ENCODE measurements around the gene SLC5A3.

The SLC5A3 gene

DNA sequence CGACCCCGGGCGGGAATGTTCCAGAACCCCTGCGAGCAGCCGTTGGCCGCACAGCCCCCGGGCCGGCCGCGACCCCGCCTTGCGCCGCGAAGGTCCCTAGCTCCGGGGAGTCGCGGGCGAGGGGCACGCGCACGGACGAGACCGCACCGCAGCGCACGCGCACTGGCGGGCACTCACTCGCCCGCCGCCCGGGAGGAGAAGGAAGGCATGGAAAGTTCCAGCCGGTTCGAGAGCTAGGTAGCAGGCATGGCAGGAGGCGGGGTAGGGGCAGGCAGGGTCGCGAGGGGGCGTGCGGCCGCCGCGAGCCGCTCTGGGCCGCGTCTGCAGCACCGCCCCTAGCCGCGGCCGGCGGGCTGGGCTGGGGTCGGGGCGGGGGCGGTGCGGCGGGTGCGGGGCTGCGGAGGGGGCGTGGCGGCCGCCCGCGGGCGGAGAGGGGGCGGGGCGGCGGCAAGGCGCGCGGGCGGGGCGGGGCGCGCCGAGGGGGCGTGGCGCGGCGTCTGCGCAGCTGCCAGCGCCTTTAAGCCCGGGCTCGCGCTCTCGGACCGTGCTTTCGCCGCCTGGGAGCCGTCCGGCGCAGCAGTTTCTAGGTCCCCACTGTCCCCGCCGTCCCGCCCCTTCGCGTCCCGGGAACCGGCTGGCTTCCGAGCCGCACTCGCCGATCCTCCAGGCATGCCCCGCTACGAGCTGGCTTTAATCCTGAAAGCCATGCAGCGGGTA, at the start of gene SLC5A3, which contains the start of gene MRPS6:
SLC5A3 (plus strand) TSS at position 547 of the 717 bp plus-strand sequence. CDS start 21,621 bp downstream, outside the sequence.
MRPS6 (plus strand) TSS at position 547 of the 717 bp plus-strand sequence; CDS start at position 670, 123 bp downstream.
- peak; percentile 58 for DNase-seq (ENCODE audit: low spot score)

GRCh38 chr21:34023691-34024373, 49.5 kb upstream of the SLC5A3 start:
- no peak for DNase-seq (ENCODE audit: low spot score)

DNA sequence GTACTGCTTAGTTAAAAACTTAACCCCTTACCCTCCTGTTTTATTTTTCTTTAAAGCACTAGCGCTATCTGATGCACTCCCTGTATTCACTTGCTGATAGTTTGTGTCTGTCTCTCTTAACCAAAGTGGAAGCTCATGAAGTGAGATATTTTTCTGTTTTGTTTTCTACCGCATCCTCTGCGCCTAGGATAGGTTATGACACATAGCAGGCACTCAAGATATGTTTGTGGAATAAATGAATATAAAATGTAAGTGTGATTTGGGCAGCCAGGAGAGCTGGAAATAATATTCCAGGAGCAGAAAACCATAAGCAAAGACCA, 49.0 kb upstream of the SLC5A3 start:
- DNase-seq (ENCODE audit: low spot score), result no peak

GRCh38 chr21:34027721-34028461, 45.5 kb upstream of the SLC5A3 start:
- no peak for DNase-seq (ENCODE audit: low spot score)

DNA sequence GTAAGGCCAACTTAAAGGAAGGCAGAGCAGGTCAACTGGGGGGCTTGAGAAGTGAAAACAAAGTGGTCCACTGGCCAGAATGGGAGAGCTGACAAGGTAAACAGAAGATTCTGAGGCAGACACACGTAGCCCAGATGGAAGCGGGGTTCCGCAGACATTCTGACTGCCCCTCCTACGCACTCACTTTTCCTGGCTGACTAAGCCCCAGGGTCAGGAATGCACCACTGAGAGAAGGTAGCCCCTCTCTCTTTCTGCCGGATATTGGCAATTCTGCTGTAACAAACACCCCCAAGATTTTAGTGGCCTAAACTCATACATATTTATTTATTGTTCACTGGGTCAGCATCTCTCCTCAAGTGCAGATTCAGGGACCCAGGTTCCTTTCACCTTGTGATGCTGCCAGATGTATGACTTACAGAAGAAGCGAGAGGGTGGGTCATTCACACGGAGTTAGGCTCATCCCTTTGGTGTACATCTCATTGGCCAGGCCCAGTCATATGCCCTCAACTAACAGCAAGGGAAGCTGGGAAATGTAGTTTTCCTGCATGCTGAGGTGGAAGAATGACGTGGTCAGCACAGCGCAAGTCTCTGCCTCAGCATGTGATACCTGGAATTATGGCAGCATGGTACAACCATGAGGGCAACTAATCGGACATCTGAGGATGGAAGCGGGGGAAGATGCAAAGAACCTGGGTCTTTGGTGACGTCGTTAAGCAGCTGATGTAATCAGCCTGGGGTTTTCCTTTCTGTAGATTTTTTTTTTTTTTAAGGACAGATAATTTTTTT, 43.4 kb upstream of the SLC5A3 start:
- DNase-seq (ENCODE audit: low spot score), result peak; percentile 30

- DNase-seq (ENCODE audit: low spot score), result no peak
Observed at GRCh38 chr21:34031835-34032370, 41.5 kb upstream of the SLC5A3 start.

- DNase-seq (ENCODE audit: low spot score), result no peak
Observed at GRCh38 chr21:34034369-34035014, 38.9 kb upstream of the SLC5A3 start.

GRCh38 chr21:34035619-34036354, 37.6 kb upstream of the SLC5A3 start:
- no peak for DNase-seq (ENCODE audit: low spot score)

GRCh38 chr21:34037009-34037795, 36.2 kb upstream of the SLC5A3 start:
- peak; percentile 90 for DNase-seq (ENCODE audit: low spot score)

GRCh38 chr21:34039678-34040382, 33.5 kb upstream of the SLC5A3 start:
- DNase-seq (ENCODE audit: low spot score), result no peak

DNA sequence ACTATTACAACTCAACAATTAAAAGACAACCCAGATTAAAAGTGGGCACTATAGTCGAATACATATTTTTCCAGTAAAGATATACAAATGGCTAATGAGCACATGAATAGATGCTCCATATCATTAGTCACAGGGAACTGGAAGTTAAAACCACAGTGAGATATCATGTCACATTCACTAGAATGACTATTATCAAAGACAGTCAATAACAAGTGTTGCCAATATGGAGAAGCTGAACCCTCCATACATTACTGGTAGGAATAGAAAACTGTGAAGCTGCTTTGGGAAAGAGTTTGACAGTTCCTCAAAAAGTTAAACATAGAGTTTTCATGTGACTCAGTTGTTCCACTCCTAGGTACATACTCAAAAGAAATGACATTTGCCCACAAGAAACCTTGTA, 30.6 kb upstream of the SLC5A3 start:
- no peak for DNase-seq (ENCODE audit: low spot score)

GRCh38 chr21:34043333-34043732, 30.0 kb upstream of the SLC5A3 start:
- DNase-seq (ENCODE audit: low spot score), result no peak

DNA sequence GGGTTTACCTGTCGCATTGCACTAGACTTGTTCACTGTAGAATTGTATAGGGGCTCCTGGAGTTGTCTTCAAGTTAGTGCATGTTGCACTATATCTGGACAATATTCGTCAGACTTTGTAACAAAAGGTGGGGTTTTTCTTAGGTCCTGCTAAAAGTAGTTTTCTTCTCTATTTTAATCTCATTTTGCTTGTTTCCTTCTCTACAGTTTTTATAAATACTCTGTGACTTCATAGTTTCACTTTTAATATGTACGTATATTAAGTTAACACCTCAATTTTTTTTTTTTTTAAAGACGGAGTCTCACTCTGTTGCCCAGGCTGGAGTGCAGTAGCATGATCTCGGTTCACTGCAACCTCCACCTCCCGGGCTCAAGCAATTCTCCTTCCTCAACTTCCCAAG, 26.5 kb upstream of the SLC5A3 start:
- no peak for DNase-seq (ENCODE audit: low spot score)

GRCh38 chr21:34047835-34048234, 25.5 kb upstream of the SLC5A3 start:
- no peak for DNase-seq (ENCODE audit: low spot score)

GRCh38 chr21:34052171-34052570, 21.2 kb upstream of the SLC5A3 start:
- no peak for DNase-seq (ENCODE audit: low spot score)

DNA sequence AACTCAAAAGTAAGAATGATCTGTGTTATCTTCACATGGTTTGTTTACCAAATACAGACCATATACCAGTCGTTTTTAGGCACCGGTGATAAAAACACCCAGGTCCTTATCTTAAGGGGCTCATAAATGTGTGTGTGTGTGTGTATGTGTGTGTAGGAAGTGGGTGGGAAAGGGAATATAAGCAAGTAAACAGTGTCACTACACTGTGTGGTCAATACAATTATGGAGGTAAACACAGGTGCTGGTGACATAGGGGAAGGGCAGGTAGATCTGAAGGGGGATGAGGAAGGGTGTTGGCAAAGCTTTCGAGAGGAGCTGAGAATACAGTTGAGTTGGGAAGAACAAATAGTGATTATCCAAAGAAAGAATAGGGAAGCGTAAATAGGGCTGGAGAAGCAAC, 19.1 kb upstream of the SLC5A3 start:
- no peak for DNase-seq (ENCODE audit: low spot score)

DNA sequence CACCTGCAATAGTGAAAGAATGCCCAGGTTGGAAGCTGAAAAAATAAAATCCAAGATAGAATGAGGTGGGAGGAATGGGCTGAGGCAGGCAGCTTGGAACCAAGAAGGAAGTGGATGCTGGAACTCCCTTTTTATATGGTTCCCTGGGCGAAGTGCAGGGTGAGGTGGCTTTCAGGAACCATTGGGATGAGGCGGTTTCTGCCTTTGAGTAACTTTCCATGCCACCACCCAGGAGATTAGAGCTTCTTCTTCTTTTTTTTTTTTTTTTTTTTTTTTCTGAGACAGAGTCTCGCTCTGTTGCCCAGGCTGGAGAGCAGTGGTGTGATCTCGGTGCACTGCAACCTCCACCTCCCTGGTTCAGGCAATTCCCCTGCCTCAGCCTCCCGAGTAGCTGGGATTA, 17.8 kb upstream of the SLC5A3 start:
- DNase-seq (ENCODE audit: low spot score), result no peak

DNA sequence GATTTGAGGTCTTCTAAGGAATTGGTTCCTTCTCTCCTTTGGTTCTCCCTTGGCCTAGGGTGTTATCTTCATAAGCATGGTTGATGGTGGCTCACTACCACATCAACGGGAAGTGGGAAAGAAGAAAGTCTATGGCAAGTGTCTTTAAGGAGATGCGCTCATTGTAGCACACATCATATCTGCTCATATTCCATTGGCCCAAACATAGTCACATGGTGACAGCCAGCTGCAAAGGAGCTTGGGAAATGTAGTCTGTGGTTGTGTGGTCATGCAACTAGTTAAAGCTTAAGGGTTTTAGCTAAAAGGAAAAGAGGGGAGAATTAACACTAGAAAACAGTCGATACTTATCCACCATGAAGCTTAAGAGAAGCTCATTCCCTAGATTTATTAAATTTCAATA, 11.4 kb upstream of the SLC5A3 start:
- no peak for DNase-seq (ENCODE audit: low spot score)

DNA sequence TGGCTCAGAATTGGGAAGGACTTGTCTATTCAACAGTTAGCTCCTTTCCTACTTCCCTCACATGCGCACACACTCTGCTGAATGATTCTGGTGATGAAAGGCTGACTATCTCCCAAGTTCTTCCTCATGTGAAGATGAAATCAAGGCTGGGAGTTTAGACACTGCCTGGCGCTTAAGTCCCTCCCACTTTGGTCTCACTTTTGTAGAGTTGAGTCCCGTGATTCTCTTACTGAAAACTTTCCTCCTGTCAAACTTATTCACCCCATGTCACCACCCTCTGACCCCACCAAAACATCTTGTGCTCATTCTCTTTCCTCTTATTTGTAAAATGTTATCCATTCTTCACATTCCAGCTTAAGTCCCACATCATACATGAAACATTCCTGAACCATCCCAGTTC, 8.4 kb upstream of the SLC5A3 start:
- DNase-seq (ENCODE audit: low spot score), result no peak
